HCT116 (cell line): ENCODE data around the gene GPALPP1. TPM values are rescaled to one million over a fixed set of nuclear protein-coding genes. Genes with fewer than 3 reads are reported as not detected.

ENCODE experiments used
- ATAC-seq: fragments of 200-7000 bp; cut with Tn5 transposase; 2 replicates; pipeline ENCODE4 v1.9.1; 2020; ENCODE audit warnings: mild to moderate bottlenecking, moderate library complexity
- BruUV-seq: library from RNA; stranded (reverse); fragments of 400-500 nt; replicated peaks from 2 replicates; lab custom pipeline; 2021; lab: Mats Ljungman, UMichigan
- CTCF ChIA-PET: fragments of 300-600 bp; sonication (Branson Sonifier 250); formaldehyde crosslinking; loops from one replicate; lab custom pipeline; 2021; ENCODE audit warnings: antibody characterized with exemption; lab: Charles Lee
- POLR2A ChIA-PET: fragments of 300-600, 350-600 bp; sonication (Branson Sonifier 250); formaldehyde crosslinking; loops from one replicate; lab custom pipeline; 2021; ENCODE audit warnings: antibody characterized with exemption; lab: Charles Lee
- RAD21 ChIA-PET, 2 experiments: fragments of 300-600 bp; sonication (Branson Sonifier 250); formaldehyde crosslinking; loops; one replicate each; lab custom pipeline; 2023; ENCODE audit warnings: low total read pairs in 2 of 2; ENCODE audit not compliant: uncharacterized antibody in 2 of 2, unreplicated experiment in 2 of 2, low non-redundant PET in 1 of 2; lab: Charles Lee
- DNase-seq: peaks from one replicate; pipeline ENCODE4 v3.0.0-alpha.2; 2010; ENCODE audit warnings: low read depth, low spot score
- H2AFZ ChIP-seq: fragments of 200-600 bp; shearing (Covaris generic), sonication (generic); 2 replicates; pipeline ENCODE4 v1.6.1; 2017; ENCODE audit warnings: low read depth, mixed run types, mixed read lengths, antibody characterized with exemption, low read length; ENCODE audit not compliant: poor library complexity, severe bottlenecking
- H3K27ac ChIP-seq: 2 replicates; pipeline ENCODE4 v1.5.1; 2012; ENCODE audit warnings: low read depth, low read length
- H3K27me3 ChIP-seq: fragments of 200-600 bp; sonication (generic); 2 replicates; pipeline ENCODE4 v1.6.1; 2016; ENCODE audit warnings: mixed run types, low read length, mixed read lengths; ENCODE audit not compliant: insufficient read depth
- H3K36me3 ChIP-seq, 2 experiments: fragments of 200-500 bp in 1 of 2; fragments of 200-600 bp in 1 of 2; sonication (Bioruptor generic) in 1 of 2; sonication (generic) in 1 of 2; 2 replicates each; pipeline versions ENCODE4 v1.5.1 to v1.6.1; 2014 to 2016; ENCODE audit warnings: low read length in 2 of 2, inconsistent platforms in 1 of 2, mixed read lengths in 1 of 2, mixed run types in 1 of 2; ENCODE audit not compliant: insufficient read depth in 2 of 2, control insufficient read depth in 1 of 2
- H3K4me1 ChIP-seq, 2 experiments: fragments of 200-600 bp in 1 of 2; sonication (generic) in 1 of 2; 2 replicates each; pipeline versions ENCODE4 v1.5.1 to v1.6.1; 2012 to 2017; ENCODE audit warnings: low read length in 2 of 2, inconsistent platforms in 1 of 2, mild to moderate bottlenecking in 1 of 2, mixed read lengths in 1 of 2, mixed run types in 1 of 2, moderate library complexity in 1 of 2; ENCODE audit not compliant: insufficient read depth in 2 of 2, control insufficient read depth in 1 of 2
- H3K4me2 ChIP-seq: fragments of 200-600 bp; sonication (generic); 2 replicates; pipeline ENCODE4 v1.6.1; 2017; ENCODE audit warnings: mixed run types, low read length, mixed read lengths
- H3K4me3 ChIP-seq, 2 experiments: fragments of 200-600 bp in 1 of 2; sonication (generic) in 1 of 2; replicated peaks in 1 of 2; 2 replicates each; pipeline ENCODE4 v1.5.1; 2011 to 2016; ENCODE audit warnings: low read length in 2 of 2, control low read depth in 1 of 2, low read depth in 1 of 2, mild to moderate bottlenecking in 1 of 2, mixed read lengths in 1 of 2, mixed run types in 1 of 2
- H3K79me2 ChIP-seq: fragments of 200-600 bp; sonication (generic); 2 replicates; pipeline ENCODE4 v1.6.1; 2017; ENCODE audit warnings: mild to moderate bottlenecking, mixed run types, low read length, moderate library complexity, mixed read lengths; ENCODE audit not compliant: insufficient read depth
- H3K9ac ChIP-seq: fragments of 200-600 bp; sonication (generic); 2 replicates; pipeline ENCODE4 v1.6.1; 2016; ENCODE audit warnings: low read length, mixed read lengths
- H3K9me2 ChIP-seq: fragments of 200-600 bp; sonication (generic), shearing (Covaris generic); 2 replicates; pipeline ENCODE4 v1.6.1; 2017; ENCODE audit warnings: mixed run types, mild to moderate bottlenecking, moderate library complexity; ENCODE audit not compliant: insufficient read depth
- H3K9me3 ChIP-seq, 2 experiments: fragments of 200-500 bp in 1 of 2; fragments of 200-600 bp in 1 of 2; sonication (Bioruptor generic) in 1 of 2; sonication (generic) in 1 of 2; 2 replicates each; pipeline ENCODE4 v1.6.1; 2014 to 2017; ENCODE audit warnings: low read length in 2 of 2, mixed read lengths in 2 of 2, inconsistent platforms in 1 of 2, low read depth in 1 of 2, mild to moderate bottlenecking in 1 of 2, mixed run types in 1 of 2, moderate library complexity in 1 of 2; ENCODE audit not compliant: control insufficient read depth in 1 of 2, insufficient read depth in 1 of 2
- H4K20me1 ChIP-seq: fragments of 200-600 bp; sonication (generic), shearing (Covaris generic); 2 replicates; pipeline ENCODE4 v1.6.1; 2017; ENCODE audit warnings: mixed run types, mild to moderate bottlenecking, moderate library complexity; ENCODE audit not compliant: insufficient read depth
- CTCF ChIP-seq, 3 experiments: fragments of 200-600 bp in 1 of 3; sonication (generic) in 1 of 3; IDR thresholded peaks in 2 of 3; conservative IDR thresholded peaks in 1 of 3; 2 replicates each; pipeline ENCODE4 v1.5.1; 2012 to 2017; ENCODE audit warnings: low read depth in 2 of 3, low read length in 2 of 3, antibody characterized with exemption in 1 of 3, borderline replicate concordance in 1 of 3, control low read depth in 1 of 3, mild to moderate bottlenecking in 1 of 3, mixed read lengths in 1 of 3, mixed run types in 1 of 3, moderate library complexity in 1 of 3; ENCODE audit not compliant: insufficient read depth in 1 of 3
- EGR1 ChIP-seq: IDR thresholded peaks from 2 replicates; pipeline ENCODE4 v1.6.1; 2012; ENCODE audit warnings: low read depth
- EZH2 ChIP-seq: fragments of 200-600 bp; sonication (generic); IDR thresholded peaks from 2 replicates; pipeline ENCODE4 v1.6.1; 2017; ENCODE audit warnings: antibody characterized with exemption, mixed run types
- MAX ChIP-seq: IDR thresholded peaks from 2 replicates; pipeline ENCODE4 v1.6.1; 2012
- RAD21 ChIP-seq: IDR thresholded peaks from 2 replicates; pipeline ENCODE4 v1.6.1; 2012; ENCODE audit warnings: low read depth, mild to moderate bottlenecking
- REST ChIP-seq: IDR thresholded peaks from 2 replicates; pipeline ENCODE4 v1.6.1; 2012; ENCODE audit warnings: low read depth
- SP1 ChIP-seq: IDR thresholded peaks from 2 replicates; pipeline ENCODE4 v1.6.1; 2012; ENCODE audit warnings: low read depth
- ZNF274 ChIP-seq: fragments of 200-500 bp; sonication (Bioruptor generic); IDR thresholded peaks from 2 replicates; pipeline ENCODE4 v1.6.1; 2014; ENCODE audit warnings: mild to moderate bottlenecking, low read depth, low read length, inconsistent platforms
- intact Hi-C: fragments of 100-400 bp; cut with micrococcal nuclease; formaldehyde crosslinking; loops from 2 replicates; pipeline ENCODE4 v1.10.0; 2022
- total RNA-seq: library from RNA; stranded (reverse); gene quantifications from one replicate; pipeline ENCODE4 v1.2.1, GENCODE V29; 2021; ENCODE audit not compliant: unreplicated experiment

GPALPP1 gene
- total RNA-seq, 1 experiment from 2014 or later: 21.3 TPM

GRCh38 chr13:44968434-44968815 is 20.9 kb upstream of the GPALPP1 start (continued):
- TF ChIP-seq MAX: no peak
- no peak for TF ChIP-seq REST

- ChIA-PET POLR2A (no interaction called here), RAD21 (no interaction called here), CTCF (interaction anchor here (2.1 kb wide), 1 partner anchor 486 kb away, joined by 9 read pairs; no protein-coding TSS in a partner anchor)
- Histone ChIP-seq H3K79me2 (peaks cover 55% of the 10 kb centered on the region), H3K27me3 (no peaks in the 10 kb centered on the region), H3K4me3 (no peak overlapping the region), H3K9me3 (no peaks in the 10 kb centered on the region), H3K4me1 (no peaks in the 10 kb centered on the region), H4K20me1 (peaks cover 10% of the 10 kb centered on the region; the same call in 1 of the 2 replicates), H3K4me2 (no peak overlapping the region), H2AFZ (no peak overlapping the region), H3K9ac (no peak overlapping the region), H3K27ac (no peak overlapping the region), H3K36me3 (peaks cover 12 to 19% of the 10 kb centered on the region in 2 experiments; a peak in 2 of 4 replicates), H3K9me2 (no peaks in the 10 kb centered on the region)
- no TSS peak for BruUV-seq
- peak; percentile 26 for DNase-seq
- ATAC-seq: peak; percentile 66
- intact Hi-C loops: loop anchor here (1.0 to 2.0 kb wide), 2 partner anchors 487 to 1065 kb away; no protein-coding TSS in a partner anchor
- TF ChIP-seq SP1: no peak
- TF ChIP-seq ZNF274: no peak
- TF ChIP-seq CTCF (IDR thresholded peaks at IDR 0.05 in 2 of 3, conservative IDR thresholded peaks at IDR 0.05 in 1 of 3; ENCODE audit: borderline replicate concordance in 1 of 3, insufficient read depth in 1 of 3, low read depth in 2 of 3, low read length in 2 of 3): peak; percentile 63 to 85 (median 68)
- no peak for TF ChIP-seq EGR1
- TF ChIP-seq RAD21: peak; percentile 86
- no peak for TF ChIP-seq EZH2
These were observed 19.5 kb upstream of the GPALPP1 start for GRCh38 chr13:44969551-44970484.
